OCI-LY1 (cell line): Measurements from ENCODE around the gene NHP2.

ENCODE experiments used
- H2AFZ ChIP-seq: fragments of 200-600 bp; sonication (generic), shearing (Covaris generic); 2 replicates; pipeline ENCODE4 v1.6.0; 2014; ENCODE audit warnings: antibody characterized with exemption, mild to moderate bottlenecking, low read length
- H3F3A ChIP-seq: fragments of 200-600 bp; sonication (generic), shearing (Covaris generic); 2 replicates; pipeline ENCODE4 v1.6.0; 2014; ENCODE audit warnings: mild to moderate bottlenecking, antibody characterized with exemption, low read length, moderate library complexity; ENCODE audit not compliant: insufficient read depth
- H3K27ac ChIP-seq: fragments of 200-600 bp; sonication (generic); 2 replicates; pipeline ENCODE4 v1.5.1; 2014; ENCODE audit warnings: low read length, mixed run types, mild to moderate bottlenecking, low read depth; ENCODE audit not compliant: poor library complexity, severe bottlenecking
- H3K27me3 ChIP-seq: fragments of 200-600 bp; sonication (generic); 2 replicates; pipeline ENCODE4 v1.6.0; 2014; ENCODE audit warnings: antibody characterized with exemption, mild to moderate bottlenecking, low read length, moderate library complexity; ENCODE audit not compliant: insufficient read depth
- H3K36me3 ChIP-seq: fragments of 200-600 bp; sonication (generic); 2 replicates; pipeline ENCODE4 v1.6.1; 2014; ENCODE audit warnings: mild to moderate bottlenecking, antibody characterized with exemption, low read length, moderate library complexity, mixed read lengths; ENCODE audit not compliant: insufficient read depth
- H3K4me1 ChIP-seq: fragments of 200-600 bp; sonication (generic); 2 replicates; pipeline ENCODE4 v1.5.1; 2014; ENCODE audit warnings: mild to moderate bottlenecking, low read length, moderate library complexity; ENCODE audit not compliant: insufficient read depth, severe bottlenecking
- H3K4me2 ChIP-seq: fragments of 200-600 bp; sonication (generic), shearing (Covaris generic); 2 replicates; pipeline ENCODE4 v1.6.1; 2014; ENCODE audit warnings: low read length
- H3K4me3 ChIP-seq: fragments of 200-600 bp; sonication (generic); 2 replicates; pipeline ENCODE4 v1.5.1; 2014; ENCODE audit warnings: low read length, low read depth, mild to moderate bottlenecking, mixed read lengths; ENCODE audit not compliant: poor library complexity, severe bottlenecking
- H3K79me2 ChIP-seq: fragments of 200-600 bp; shearing (Covaris generic); 2 replicates; pipeline ENCODE4 v1.6.1; 2016; ENCODE audit warnings: mixed run types, low read length, mixed read lengths; ENCODE audit not compliant: insufficient read depth
- H3K9ac ChIP-seq: fragments of 200-600 bp; sonication (generic), shearing (Covaris generic); 2 replicates; pipeline ENCODE4 v1.6.1; 2014; ENCODE audit warnings: mild to moderate bottlenecking, low read length, mixed read lengths
- H3K9me2 ChIP-seq: fragments of 200-600 bp; sonication (generic), shearing (Covaris generic); 2 replicates; pipeline ENCODE4 v1.6.1; 2014; ENCODE audit warnings: low read depth, mild to moderate bottlenecking, low read length, mixed read lengths
- H3K9me3 ChIP-seq: fragments of 200-600 bp; shearing (Covaris generic); 2 replicates; pipeline ENCODE4 v1.6.1; 2014; ENCODE audit warnings: low read length, mixed read lengths
- H4K20me1 ChIP-seq: fragments of 200-600 bp; sonication (generic), shearing (Covaris generic); 2 replicates; pipeline ENCODE4 v1.6.0; 2016; ENCODE audit warnings: mild to moderate bottlenecking, low read length; ENCODE audit not compliant: insufficient read depth
- CTCF ChIP-seq: fragments of 200-600 bp; sonication (generic), shearing (Covaris generic); IDR thresholded peaks from 2 replicates; pipeline ENCODE4 v1.5.1; 2017; ENCODE audit warnings: mild to moderate bottlenecking, antibody characterized with exemption, low read length, moderate library complexity, mixed read lengths
- EZH2 ChIP-seq: fragments of 200-600 bp; sonication (generic), shearing (Covaris generic); IDR thresholded peaks from 2 replicates; pipeline ENCODE4 v1.8.0; 2017; ENCODE audit warnings: borderline replicate concordance, mixed run types, mild to moderate bottlenecking, antibody characterized with exemption, low read length, moderate library complexity, mixed read lengths

Gene NHP2

GRCh38 chr5:178143246-178143645 is 10.4 kb downstream of the NHP2 start:
- no peak overlapping the region for H2AFZ ChIP-seq
- H3K9ac ChIP-seq = no peak overlapping the region
- H3F3A ChIP-seq = no peaks in the 10 kb centered on the region
- H3K9me2 ChIP-seq = no peaks in the 10 kb centered on the region
- no peaks in the 10 kb centered on the region for H3K79me2 ChIP-seq
- no peaks in the 10 kb centered on the region for H4K20me1 ChIP-seq
- TF ChIP-seq CTCF (no peak), EZH2 (no peak)
- H3K4me1 ChIP-seq = no peaks in the 10 kb centered on the region
- no peak overlapping the region for H3K4me2 ChIP-seq
- H3K27me3 ChIP-seq = no peaks in the 10 kb centered on the region
- no peaks in the 10 kb centered on the region for H3K9me3 ChIP-seq
- H3K27ac ChIP-seq = no peak overlapping the region
- H3K36me3 ChIP-seq = peaks cover 87% of the 10 kb centered on the region
- H3K4me3 ChIP-seq = no peak overlapping the region

- no peaks in the 10 kb centered on the region for H3F3A ChIP-seq
- H3K4me1 ChIP-seq = no peaks in the 10 kb centered on the region
- no peak overlapping the region for H3K9ac ChIP-seq
- H3K4me2 ChIP-seq = no peak overlapping the region
- no peaks in the 10 kb centered on the region for H4K20me1 ChIP-seq
- peaks cover 87% of the 10 kb centered on the region for H3K36me3 ChIP-seq
- no peak overlapping the region for H3K4me3 ChIP-seq
- no peaks in the 10 kb centered on the region for H3K27me3 ChIP-seq
- TF ChIP-seq CTCF (no peak), EZH2 (no peak)
- no peaks in the 10 kb centered on the region for H3K9me2 ChIP-seq
- H2AFZ ChIP-seq = no peak overlapping the region
- H3K79me2 ChIP-seq = no peaks in the 10 kb centered on the region
- no peaks in the 10 kb centered on the region for H3K9me3 ChIP-seq
- H3K27ac ChIP-seq = no peak overlapping the region
These were observed 11.0 kb downstream of the NHP2 start for GRCh38 chr5:178142642-178143041.

GRCh38 chr5:178141550-178141949 is 12.1 kb downstream of the NHP2 start:
- H3K4me1 ChIP-seq = no peaks in the 10 kb centered on the region
- no peaks in the 10 kb centered on the region for H3F3A ChIP-seq
- no peak overlapping the region for H3K4me2 ChIP-seq
- H3K9ac ChIP-seq = no peak overlapping the region
- peaks cover 85% of the 10 kb centered on the region for H3K36me3 ChIP-seq
- H2AFZ ChIP-seq = no peak overlapping the region
- H3K27ac ChIP-seq = no peak overlapping the region
- no peak overlapping the region for H3K4me3 ChIP-seq
- H3K9me2 ChIP-seq = no peaks in the 10 kb centered on the region
- H4K20me1 ChIP-seq = no peaks in the 10 kb centered on the region
- TF ChIP-seq CTCF (no peak), EZH2 (no peak)
- H3K79me2 ChIP-seq = no peaks in the 10 kb centered on the region
- no peaks in the 10 kb centered on the region for H3K9me3 ChIP-seq
- no peaks in the 10 kb centered on the region for H3K27me3 ChIP-seq
